ENCODE results near the gene CYB5D1.
"Not testable (repeated sequence)": the region's sequence is repeated elsewhere in the genome, so short reads cannot be mapped to it uniquely, and the experiment has no call there.

The CYB5D1 gene

GRCh38 chr17:7852919-7853690, 4.7 kb upstream of the CYB5D1 start:
- intact Hi-C loops (cut with DNase I), result no loop called here

GRCh38 chr17:7853691-7854038, 4.1 kb upstream of the CYB5D1 start:
- peak in 2 of 10 donors; percentile 55 to 84 for DNase-seq
- intact Hi-C loops (cut with DNase I), result no loop called here

More at GRCh38 chr17:7852919-7853690, 4.7 kb upstream of the CYB5D1 start:
- peak in 1 of 10 donors; percentile 77 for DNase-seq

- DNase-seq, result peak in 2 of 10 donors; percentile 67 to 76
- intact Hi-C loops (cut with DNase I), result no loop called here
These were observed 3.6 kb upstream of the CYB5D1 start for GRCh38 chr17:7854078-7854777.

- intact Hi-C loops (cut with DNase I), result no loop called here
- DNase-seq, result peak in 2 of 10 donors; percentile 79 to 83
These were observed 2.7 kb upstream of the CYB5D1 start, which contains the start of gene TMEM88 for GRCh38 chr17:7854851-7855659. TMEM88 (plus strand) TSS chr17:7855066; CDS start chr17:7855075, 9 bp downstream.

- DNase-seq, result peak in 1 of 10 donors; percentile 84
- intact Hi-C loops (cut with DNase I), result no loop called here
These were observed 2.2 kb upstream of the CYB5D1 start for GRCh38 chr17:7855660-7856010.

GRCh38 chr17:7856011-7856810, 1.6 kb upstream of the CYB5D1 start:
- intact Hi-C loops (cut with DNase I), result no loop called here
- peak in 2 of 10 donors; percentile 62 to 68 for DNase-seq

- intact Hi-C loops (cut with DNase I), result loop anchor here (1.0 kb wide), 1 partner anchor 58 kb away; no protein-coding TSS in a partner anchor
- DNase-seq, result peak; percentile 90 to 99 (median 93)
These were observed 741 bp upstream of the CYB5D1 start, which contains the start of gene NAA38 for GRCh38 chr17:7856811-7857712. NAA38 (minus strand) TSS chr17:7857559; CDS start chr17:7857463, 96 bp downstream.

- intact Hi-C loops (cut with DNase I), result loop anchor here (1.0 kb wide), 1 partner anchor 183 kb away; no protein-coding TSS in a partner anchor
- DNase-seq, result peak in 4 of 10 donors; percentile 32 to 90 (median 85)
These were observed 663 bp downstream of the CYB5D1 start for GRCh38 chr17:7858522-7858810.

GRCh38 chr17:7859028-7859427, 1.2 kb downstream of the CYB5D1 start:
- intact Hi-C loops (cut with DNase I), result no loop called here
- no peak for DNase-seq

GRCh38 chr17:7862692-7863437, 5.1 kb downstream of the CYB5D1 start:
- peak in 4 of 10 donors; percentile 50 to 65 (median 60) for DNase-seq
- intact Hi-C loops (cut with DNase I), result loop anchor here (2.0 kb wide), 2 partner anchors 36 to 126 kb away; no protein-coding TSS in a partner anchor

- intact Hi-C loops (cut with DNase I); DNase-seq: not testable (repeated sequence)
These were observed 6.6 kb downstream of the CYB5D1 start for GRCh38 chr17:7864384-7864783.

- no peak for DNase-seq
- intact Hi-C loops (cut with DNase I), result loop anchor here (5.0 kb wide), 1 partner anchor 192 kb away; no protein-coding TSS in a partner anchor
These were observed 7.3 kb downstream of the CYB5D1 start for GRCh38 chr17:7864995-7865650.

GRCh38 chr17:7867881-7868329, 10.1 kb downstream of the CYB5D1 start:
- intact Hi-C loops (cut with DNase I), result loop anchor here (5.0 kb wide), 1 partner anchor 189 kb away; no protein-coding TSS in a partner anchor
- no peak for DNase-seq

GRCh38 chr17:7873051-7873450, 15.2 kb downstream of the CYB5D1 start:
- intact Hi-C loops (cut with DNase I), result no loop called here
- no peak for DNase-seq

- no peak for DNase-seq
- intact Hi-C loops (cut with DNase I), result no loop called here
These were observed 18.1 kb downstream of the CYB5D1 start for GRCh38 chr17:7875804-7876370.

- no peak for DNase-seq
- intact Hi-C loops (cut with DNase I), result no loop called here
These were observed 20.4 kb downstream of the CYB5D1 start for GRCh38 chr17:7878234-7878633.

Measured in posterior cingulate gyrus (tissue), 11 donors.